GM03348 (cell line): ENCODE measurements around the gene NPHP1.
"Not testable (repeated sequence)": the region's sequence is repeated elsewhere in the genome, so short reads cannot be mapped to it uniquely, and the experiment has no call there.

ENCODE experiments used
- DNase-seq: peaks from one replicate; pipeline ENCODE4 v3.0.0; 2012; ENCODE audit warnings: low spot score

NPHP1 gene

DNA sequence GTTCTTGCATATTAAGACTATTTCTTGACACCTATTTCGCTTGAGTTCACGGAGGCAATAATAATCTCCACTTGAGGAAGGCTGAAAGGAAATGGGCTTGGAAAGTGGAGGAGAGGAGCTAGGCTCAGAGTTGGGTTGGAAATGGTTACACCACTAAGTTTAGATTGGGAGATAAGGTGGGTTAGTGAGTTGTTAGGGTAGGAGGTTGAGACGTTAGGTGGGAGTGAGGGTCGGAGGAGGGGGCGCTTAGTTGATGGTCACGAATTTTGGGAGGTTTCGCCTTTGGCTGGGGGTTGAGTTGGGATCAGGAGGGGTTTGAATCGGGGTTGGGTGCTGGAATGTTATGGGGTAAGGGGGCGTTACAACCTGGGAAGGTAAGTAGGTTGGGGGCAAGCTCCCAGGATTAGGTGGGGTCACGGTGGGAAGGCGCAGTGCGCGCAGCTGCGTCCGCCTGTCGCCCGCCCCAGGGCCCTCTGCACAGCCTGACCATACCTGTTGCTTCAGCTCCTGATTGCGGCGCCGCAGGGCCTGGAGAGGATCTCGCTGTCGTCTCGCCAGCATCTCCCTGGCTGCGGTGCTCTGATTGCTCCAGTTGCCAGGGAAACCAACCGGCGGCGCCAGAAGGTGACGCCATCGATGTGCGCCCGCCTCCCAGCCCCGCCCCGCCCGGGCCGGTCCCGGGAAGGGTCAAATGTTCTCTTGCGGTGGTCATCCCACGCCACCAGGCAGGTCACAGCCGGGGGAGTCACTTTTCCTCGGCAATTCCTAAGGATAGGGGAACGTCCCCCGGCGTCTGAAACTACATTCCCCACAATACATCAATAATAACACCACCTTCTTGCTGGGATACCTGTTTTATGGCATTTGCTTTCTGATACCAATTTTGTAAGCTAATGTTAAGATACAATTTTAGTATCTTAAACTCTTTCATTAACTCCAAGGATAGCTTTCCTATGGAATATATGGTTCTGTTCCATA lies at the start of gene NPHP1:
NPHP1 (minus strand) TSS at position 606 of the 978 bp plus-strand sequence; CDS start at position 561, 45 bp downstream.
- DNase-seq: peak; percentile 92

DNA sequence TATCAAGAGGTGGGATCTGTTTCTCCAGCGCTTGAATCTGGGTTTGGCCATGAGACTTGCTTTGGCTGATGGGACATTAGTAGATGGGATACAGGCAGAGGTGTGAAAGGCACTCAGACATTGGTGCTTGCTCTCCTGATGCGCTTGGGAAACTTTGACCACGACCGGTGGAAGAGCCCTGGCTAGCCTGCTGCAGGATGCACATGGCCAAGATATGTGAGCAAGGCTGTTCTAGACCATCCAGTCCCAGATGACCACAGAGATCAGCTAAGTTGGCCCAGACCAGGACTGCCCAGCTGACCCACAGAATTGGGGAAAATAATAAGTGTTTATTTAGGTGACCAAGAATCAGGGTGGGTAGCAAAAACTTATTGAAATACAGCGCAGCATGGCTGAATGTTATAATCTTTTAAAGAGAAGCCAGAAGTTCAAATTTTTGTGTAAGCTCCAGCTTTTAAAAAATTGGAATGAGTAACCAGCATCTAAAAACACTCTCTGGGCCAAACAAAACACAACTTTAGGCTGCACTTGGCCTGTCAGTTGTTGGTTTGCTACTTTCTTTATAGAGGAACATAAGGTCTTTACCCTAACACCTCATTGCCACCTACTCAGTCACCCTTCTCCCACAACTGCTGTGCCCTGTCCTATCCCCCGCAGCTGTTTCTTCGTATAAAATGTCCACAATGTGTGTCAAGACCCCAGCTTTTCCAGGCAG lies 43.4 kb upstream of the NPHP1 start:
- DNase-seq: not testable (repeated sequence)

DNA sequence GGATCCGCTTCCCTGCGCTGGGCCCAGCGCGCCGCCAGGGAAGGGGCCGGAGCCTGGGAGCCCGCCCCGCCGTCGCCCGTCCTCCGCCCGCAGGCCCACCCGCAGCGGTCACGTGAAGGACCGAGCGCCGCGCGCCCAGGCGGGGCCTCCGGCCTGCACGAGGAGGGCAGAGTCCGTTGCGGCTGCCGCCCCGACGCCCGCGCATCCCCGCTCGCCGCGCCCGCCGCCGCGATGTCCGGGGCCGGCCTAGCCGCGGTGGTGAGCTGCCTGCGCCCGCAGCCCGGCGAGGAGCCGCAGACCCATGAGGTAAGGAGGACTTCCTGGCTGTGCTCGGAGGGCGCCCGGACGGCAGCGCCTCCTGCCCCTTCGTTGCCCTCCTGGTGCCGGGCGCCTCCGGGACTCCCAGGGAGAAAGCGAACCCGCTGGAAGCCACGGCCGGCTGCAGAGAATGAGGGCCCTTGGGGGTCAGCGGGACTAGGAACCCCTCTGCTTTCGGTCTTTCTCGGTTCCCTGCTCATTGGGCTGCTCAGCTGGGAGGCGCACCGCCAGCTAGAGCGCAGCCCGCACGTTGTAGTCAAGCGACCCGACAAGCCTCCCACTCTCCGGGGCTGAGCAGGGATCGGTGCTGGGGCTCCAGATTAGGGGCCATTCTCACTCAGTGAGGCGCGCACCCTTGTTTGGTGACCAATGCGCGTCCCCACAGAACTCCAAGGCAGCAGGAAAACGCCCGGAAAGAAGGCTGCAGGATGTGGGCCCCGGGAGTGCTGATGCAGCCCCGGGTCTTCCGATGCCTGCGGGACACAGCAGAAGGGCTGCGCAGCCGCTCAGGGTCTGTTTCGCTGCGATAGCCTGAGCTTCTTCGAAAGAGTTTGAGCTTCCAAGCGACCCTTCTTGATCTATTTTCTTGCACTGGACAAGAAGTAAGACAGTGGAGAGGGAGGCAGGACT lies 40.9 kb upstream of the NPHP1 start:
- not testable (repeated sequence) for DNase-seq

DNA sequence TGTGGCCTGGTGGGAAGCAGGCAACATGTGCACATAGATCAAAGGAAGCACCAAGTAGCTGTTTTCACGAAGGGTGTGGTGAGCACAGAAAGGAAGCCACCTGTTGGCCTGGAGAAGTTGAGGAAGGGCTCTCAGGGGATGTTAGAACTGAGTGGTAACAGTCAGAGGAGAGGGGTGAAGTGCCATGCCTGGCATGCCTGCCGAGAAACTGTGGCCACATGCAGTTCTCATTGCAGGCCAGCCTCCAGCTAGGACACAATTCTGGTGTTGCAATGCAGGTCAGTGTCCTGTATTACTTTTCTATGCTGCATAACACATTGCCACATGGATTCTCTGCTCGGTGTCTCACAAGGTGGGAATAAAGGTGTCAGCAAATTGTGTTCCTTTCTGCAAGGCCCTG lies 38.5 kb upstream of the NPHP1 start:
- DNase-seq: not testable (repeated sequence)

DNA sequence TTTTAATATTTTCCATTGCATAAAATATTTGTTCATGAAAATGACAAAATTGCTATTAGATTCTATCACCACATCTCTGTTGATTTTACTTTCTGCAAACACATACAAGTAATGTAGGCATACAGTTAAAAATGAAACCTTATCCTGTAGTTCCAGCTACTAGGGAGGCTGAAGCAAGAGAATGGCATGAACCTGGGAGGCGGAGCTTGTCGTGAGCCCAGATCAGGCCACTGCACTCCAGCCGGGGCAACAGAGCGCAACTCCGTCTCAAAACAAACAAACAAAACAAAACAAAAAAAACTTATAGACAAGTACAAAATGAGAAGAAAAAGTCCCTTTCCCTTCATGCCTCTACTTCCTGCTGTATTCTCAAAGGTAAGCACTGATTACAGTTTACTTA lies 29.7 kb upstream of the NPHP1 start:
- not testable (repeated sequence) for DNase-seq

DNA sequence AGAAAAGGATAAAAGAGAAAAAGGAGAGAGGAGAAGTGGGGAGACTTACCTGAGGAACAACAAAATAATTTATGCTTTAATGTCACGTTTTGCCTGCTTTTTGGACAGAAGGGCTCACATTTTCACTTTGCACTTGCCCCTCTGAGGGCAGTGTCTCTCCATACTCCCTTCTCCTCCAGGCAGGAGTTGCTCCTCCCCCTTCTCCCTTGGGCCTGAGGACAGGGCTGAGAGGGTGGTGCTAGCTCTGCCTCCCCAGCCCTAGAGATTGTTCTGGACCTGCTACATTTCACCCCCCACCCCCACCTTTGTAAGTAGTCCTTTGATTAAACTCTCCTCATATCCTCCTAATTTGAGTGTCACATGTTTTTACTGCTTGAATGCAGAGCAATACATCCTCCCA lies 25.1 kb upstream of the NPHP1 start:
- not testable (repeated sequence) for DNase-seq

DNA sequence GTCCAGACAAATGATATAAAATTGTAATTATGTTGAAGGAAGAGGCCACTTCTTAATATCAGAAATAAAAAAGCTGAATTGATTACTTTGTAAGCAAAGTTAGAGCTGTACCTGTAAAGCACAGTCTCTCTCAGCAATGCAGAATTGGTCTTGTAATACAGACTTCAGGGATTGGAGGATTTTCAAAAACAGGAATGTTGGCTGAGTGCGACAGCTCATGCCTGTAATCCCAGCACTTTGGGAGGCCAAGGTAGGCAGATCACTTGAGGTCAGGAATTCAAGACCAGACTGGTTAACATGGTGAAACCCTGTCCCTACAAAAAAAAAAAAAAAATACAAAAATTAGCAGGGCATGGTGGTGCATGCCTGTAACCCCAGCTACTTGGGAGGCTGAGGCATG lies 17.8 kb upstream of the NPHP1 start:
- DNase-seq: not testable (repeated sequence)

DNA sequence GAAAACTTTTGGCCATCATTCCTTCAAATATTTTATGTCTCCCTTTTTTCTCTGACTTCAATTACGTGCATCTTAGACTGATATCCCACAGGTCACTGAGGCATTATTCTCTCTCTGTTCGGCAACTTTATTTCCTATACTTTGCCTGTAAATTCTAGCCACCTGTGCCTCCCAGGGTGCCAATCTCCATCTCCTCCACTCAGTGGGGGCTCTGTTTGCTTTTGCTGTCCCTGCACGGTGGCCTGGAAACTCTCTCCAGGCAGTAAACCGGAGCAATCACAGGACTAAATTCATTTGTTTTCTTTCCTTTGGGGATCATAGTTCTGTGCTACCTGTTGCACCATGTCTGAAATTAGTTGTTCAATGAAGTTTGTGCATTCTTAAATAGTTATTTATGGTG lies 17.1 kb upstream of the NPHP1 start:
- DNase-seq: no peak

DNA sequence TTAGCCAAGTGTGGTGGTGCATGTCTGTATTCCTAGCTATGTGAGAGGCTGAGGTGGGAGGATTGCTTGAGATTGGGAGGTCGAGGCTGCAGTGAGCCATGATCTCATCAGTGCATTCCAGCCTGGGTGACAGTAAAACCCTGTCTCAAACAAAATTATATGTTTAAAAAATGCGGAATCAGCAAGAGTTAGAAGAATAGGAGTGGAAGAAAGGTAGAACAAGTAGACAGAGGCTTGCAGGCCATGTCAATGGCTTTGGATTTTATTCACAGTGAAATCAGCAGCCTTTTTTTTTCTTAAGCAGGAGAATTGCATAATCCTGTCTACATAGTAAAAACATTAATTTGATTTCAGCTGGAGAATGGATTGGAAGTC lies 15.4 kb upstream of the NPHP1 start:
- no peak for DNase-seq

DNA sequence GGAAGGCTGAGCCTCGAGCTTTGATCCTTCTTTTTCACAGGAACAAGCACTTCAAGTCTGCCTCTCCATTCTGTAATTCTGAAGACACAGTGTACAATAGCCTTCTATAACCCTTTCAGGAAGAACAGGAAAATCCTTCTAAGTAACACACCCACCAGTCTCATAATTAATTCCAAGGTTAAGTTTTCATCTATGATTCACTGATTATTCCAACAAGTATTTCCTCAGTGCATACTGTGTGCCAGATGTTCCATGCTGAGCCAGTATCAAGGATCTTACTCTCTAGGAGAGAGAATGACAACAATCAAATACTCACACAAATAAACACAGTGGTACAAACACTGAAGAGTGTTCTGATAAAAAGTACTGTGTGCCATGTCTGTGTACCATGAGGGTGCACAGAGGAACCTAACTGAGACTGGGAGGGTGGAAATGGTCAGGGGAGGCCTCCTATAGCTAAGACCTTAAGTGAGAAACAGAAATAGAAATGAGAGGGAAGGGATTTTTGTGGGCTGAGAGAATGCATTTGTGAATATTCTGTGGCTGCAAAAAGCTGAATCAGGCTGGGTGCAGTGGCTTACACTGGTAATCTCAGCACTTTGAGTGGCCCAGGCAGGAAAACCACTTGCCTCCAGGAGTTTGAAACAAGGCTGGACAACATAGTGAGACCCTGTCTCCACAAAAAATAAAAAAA lies 14.8 kb upstream of the NPHP1 start:
- DNase-seq: peak; percentile 30

DNA sequence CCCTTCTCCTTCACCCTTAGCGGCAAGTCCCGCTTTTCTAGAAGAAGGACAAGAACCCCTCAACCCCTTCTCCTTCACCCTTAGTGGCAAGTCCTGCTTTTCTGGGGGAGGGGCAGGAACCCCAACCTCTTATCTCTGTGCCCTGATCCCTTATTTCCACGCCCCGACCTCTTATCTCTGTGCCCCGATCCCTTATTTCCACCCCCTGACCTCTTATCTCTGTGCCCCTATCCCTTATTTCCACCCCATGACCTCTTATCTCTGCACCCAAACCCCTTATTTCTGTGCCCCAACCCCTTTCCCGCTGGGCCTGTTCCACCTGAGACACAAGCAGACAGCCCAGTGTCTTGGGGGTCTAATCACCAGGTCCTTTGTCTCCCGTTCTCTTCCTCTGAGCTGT lies 14.1 kb upstream of the NPHP1 start:
- not testable (repeated sequence) for DNase-seq

DNA sequence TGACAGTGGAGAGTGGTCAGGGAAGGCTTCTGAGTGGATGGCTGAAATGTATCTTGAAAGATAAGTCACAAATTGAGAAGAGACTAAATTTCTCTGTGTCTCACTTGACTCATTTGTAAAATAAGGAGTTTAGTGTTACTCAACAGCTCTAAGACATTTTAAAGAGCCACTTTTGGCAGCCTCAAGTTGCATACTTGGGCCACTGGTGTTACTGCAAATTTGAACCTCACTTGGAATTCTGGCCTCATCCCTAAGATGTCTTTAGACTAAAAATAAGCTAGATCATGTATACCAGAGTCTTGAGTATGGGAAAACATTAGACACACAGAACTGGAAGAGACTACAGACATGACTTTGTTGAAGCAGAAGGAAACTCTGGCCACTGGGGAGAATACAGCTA lies 12.0 kb upstream of the NPHP1 start:
- DNase-seq: no peak

DNA sequence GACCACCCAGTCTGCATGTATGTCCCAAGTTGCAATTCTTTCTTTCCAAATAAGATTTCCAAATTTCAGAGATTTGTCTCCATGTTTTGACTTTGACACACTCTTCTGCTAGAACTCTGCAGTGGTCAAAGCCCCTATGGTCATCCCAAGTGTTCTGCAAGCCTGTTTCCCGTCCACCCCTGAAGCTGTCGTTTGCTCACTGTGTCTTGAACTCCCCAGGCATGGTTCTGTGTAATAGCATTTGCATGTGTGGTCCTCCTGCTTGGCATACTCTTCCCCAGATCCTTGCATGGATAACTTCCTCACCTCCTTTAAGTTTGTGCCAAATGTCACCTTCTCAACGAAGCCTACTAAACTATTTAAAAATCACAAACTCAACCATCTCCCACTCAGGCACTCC lies 11.4 kb upstream of the NPHP1 start:
- no peak for DNase-seq

DNA sequence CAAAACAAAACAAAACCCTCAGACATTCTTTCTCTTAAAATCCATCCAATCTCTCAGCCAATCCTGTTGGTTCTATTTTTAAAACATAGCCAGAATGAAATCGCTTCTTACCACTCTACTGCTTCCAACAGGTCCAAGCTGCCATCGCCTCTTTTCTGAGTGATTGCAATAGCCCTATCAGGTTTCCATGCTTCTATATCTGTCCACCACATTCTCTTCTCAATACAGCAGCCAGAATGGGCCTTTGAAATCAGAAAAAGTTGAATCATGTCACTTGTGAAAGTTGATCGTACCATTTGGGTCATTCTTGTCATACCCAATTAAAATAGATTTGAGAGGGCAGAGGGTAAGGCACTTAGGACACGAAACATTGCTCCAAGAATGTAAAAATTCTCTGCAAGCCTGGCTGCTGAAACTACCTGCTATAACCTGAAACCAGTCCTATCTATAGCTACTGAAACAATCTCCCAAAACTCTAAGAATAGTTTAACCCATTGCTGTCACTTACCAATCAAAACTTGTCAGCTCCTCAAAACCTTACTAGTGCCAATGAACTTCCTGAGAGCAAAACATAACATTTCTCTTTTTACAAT lies 10.8 kb upstream of the NPHP1 start:
- DNase-seq: no peak

DNA sequence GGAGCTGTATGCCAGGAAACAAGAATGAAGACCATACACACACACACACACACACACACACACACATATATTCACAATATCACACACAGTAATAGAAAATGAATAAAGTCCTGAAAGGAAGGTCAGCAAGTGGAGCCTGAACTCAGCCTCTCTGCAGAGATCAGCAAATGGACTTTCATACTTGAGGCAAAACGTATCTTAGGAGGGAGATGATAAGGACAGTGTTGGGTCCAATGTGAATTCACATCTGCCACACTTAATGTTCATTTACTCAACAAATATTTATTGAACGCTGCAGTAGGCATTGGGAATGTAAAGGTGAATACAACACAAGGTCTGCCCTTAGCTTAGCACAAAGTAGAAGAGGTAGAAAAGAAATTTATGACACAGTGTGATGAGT lies 10.3 kb upstream of the NPHP1 start:
- no peak for DNase-seq

DNA sequence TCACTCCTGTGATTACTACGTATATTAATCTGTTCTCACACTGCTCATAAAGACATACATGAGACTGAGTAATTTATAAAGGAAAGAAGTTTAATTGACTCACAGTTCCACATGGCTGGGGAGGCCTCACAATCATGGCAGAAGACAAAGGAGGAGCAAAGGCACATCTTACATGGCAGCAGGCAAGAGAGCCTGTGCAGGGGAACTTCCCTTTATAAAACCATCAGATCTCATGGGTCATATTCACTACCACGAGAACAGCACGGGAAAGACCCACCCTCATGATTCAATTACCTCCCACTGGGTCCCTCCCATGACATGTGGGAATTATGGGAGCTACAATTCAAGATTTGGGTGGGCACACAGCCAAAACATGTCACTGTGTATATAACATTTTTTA lies 8.7 kb upstream of the NPHP1 start:
- DNase-seq: not testable (repeated sequence)

DNA sequence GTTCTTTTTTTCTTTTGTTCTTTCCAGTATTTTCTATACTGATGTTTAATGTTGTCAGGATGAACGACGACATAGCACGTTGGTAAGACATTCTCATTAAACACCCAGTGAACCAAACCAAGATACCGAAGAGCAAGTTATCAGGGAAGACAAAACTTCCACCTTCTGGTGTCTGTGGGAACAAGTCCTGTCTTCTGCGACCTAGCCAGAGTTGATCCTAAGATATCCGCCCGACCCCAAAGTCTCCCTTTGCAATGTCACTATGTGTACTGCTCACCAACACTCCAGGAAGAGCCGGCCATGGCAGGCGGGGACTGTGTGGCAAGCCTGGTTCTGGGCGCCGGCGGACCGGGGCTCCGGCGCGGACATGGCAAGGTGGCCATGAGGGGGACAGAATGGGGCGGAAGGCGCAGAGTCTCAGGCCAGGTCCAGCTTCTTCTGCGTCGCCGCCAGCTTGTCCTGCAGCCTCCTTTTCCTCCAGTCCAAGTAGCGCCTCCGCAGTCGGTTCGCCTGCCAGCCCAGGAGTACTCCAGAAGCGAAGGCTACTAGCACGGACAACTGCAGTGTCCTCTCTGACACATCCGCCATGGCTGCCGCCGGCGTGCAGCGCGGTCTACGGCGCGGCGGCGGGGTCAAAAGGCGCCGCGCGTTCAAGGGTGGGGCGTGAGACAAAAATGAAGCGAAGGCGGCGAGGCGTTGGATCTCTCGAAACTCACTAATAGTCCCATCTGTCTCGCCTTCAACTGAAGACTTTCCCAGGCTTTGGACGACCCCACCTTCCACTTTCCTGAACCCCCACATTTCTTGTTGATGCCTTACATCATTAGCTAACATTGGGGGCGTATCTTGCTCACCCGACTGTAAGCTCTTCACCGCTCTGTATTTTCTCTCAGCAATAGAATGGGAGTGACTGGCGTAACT lies 7.4 kb upstream of the NPHP1 start, which contains the start of gene MTLN:
MTLN (minus strand) TSS at position 610 of the 921 bp plus-strand sequence; CDS start at position 588, 22 bp downstream.
- peak; percentile 68 for DNase-seq

DNA sequence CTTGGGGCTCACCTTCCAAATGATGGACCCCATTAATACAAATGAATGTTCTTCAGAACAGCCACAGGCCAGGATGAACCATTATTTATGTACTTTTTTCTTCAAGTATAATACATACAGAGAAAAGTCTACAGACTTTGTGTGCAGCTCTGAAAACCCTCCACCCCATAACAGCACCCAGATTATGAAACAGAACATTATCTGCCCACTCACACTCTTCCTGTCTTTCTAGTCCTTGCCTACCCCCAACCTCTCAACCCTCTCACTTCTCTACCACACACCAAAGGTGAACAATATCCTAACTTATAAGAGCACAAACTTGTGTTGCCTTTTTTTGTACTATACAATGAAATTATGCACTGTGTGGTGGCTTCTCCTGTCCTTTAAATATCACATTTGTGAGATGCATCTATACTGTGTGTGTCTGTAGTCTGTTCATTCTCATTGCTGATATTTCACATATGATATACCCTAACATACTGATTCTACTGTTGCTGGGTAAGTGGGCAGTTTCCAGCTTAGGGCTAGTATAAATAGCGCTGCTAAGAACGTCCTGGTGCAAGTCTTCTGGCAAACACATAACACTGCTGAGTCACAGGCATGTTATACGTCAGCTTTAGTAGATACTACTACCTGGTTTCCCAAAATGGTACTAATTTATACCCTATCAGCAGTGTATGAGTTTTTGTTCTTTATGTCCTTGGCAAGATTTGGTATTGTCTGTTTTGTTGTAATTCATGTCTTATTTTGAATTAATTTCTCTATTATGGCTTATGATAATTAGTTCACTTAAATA lies 1.0 kb upstream of the NPHP1 start:
- DNase-seq: no peak

DNA sequence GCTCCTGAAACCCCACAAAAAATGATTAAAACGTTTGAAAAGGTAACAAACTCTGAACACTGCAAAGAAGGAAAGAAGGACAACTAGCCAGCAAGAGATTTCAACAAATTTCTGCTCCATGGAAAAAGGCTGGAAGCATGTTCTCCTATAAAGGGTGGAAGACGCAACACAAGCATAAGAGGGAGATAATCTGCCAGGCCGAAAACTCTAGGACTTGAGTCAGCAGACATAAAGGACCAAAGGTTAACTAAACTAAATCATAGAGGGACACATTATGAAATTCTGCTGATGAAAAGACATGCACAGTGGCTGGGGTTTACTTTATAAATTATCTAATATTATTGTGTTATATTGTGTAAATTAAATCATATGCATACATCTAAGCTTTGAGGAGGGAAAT lies 6.8 kb downstream of the NPHP1 start:
- DNase-seq: no peak
